ENCODE results near the gene ABHD10.

GRCh38 chr3:111981457-111981763, 2.6 kb downstream of the ABHD10 start:
- TF ChIP-seq CTCF (IDR thresholded peaks at IDR 0.05; ENCODE audit: borderline replicate concordance, extremely low read depth, low read length, poor library complexity, severe bottlenecking) (no peak), EZH2 (IDR thresholded peaks at IDR 0.05; ENCODE audit: borderline replicate concordance, low read depth, low read length, severe bottlenecking) (no peak)

All from DND-41 (cell line).